SIG-M5 (cell line): ENCODE measurements around the gene NUDT11.
"Not testable (repeated sequence)": the region's sequence is repeated elsewhere in the genome, so short reads cannot be mapped to it uniquely, and the experiment has no call there.

Experiments
- DNase-seq: peaks from one replicate; lab custom pipeline; 2025; lab: John Stamatoyannopoulos, UW

Gene NUDT11

DNA sequence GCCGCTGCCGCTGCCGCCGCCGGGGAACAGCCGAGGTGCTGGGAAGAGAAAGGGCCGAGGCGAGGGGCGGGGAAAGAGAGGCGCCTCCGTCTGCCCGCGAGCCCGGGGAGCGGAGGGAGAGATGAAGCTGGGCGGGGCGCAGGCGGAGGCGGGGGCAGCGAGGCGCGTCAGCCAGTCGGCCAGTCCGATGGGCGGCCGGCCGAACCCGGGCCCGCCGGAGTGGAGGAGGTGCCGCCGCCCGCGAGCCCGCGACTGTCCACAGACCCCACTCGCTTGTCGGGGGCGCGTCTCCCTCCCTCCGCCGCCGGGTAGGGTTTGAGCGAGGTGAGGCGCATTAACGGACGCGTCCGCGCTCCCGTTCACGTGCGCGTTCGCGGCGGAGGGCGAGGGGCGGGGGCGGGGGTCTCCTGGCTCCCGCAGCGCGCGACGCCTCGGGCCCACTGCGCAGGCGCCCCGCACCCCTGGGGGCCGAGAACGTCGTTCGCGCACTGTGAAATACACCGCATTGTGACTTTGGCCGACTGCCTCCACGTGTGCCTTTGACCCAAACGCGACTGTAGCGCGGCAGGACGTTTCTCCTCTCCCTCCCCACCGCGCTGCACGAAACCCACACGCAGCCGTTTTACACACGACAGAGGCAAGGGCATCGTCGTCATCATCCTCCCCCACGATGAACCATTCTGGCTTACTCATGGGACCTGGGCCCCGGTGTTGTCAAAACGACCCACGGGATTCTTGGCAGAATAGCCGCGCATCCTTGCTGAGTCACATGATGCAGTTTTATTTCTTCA lies at the start of gene NUDT11:
Gene NUDT11, minus strand, starts transcription at position 92 of the 791 bp plus-strand sequence. CDS start 148 bp downstream, outside the sequence.
- no peak for DNase-seq

DNA sequence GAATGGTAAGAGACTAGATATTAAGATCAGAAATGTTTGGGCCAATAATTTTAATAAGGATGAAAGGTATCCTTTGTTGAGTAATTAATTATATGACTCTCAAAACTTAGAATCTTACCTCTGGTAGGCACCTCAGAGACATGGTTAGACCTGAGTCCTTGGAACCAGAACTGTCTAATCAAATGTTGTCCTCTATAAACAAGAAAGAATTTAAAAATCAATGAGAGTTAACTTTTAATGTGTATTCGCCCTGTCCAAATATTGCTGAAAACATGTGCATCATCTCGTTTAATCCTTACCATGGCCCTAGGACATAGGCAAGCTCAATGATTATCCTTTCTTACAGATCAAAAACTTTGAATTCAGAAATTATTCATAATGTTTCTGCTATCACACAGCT lies 24.0 kb upstream of the NUDT11 start:
- DNase-seq, result no peak

DNA sequence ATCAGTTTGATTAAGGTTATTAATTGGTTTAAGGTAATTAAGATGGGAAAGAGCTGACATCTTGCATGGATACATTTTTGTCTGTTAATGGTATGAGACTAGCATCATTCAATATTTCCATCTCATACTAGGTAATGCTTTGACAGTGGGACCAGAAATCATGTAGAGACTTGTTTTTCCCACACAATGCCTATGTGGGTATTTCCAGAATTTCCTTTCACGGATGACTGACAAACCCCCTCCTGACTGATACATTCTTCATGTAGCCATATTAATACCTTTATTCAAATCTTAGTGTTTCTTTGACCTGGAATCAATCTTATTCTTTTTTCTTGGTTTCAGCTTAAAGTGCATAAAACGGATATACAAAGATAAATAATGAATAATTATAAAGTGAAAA lies 22.7 kb upstream of the NUDT11 start:
- DNase-seq, result not testable (repeated sequence)

DNA sequence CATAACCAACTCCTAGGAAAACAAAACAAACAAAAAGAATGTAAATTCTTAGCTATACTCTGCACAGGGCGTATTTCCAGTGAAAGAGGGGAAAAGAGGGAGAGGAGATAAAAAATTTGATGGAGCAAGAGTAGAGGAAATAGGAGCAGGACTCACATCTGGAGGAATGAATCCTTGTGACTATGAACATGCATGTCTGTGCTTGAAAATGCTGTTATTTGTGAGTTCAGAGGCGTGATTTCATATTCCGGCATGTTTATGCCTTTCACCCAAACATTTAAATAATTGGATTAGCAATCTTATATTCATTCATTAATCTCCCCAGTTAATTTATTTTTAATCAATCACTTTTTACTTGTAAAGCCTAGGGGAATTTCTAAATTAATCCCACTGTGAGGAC lies 11.2 kb upstream of the NUDT11 start:
- DNase-seq, result no peak

DNA sequence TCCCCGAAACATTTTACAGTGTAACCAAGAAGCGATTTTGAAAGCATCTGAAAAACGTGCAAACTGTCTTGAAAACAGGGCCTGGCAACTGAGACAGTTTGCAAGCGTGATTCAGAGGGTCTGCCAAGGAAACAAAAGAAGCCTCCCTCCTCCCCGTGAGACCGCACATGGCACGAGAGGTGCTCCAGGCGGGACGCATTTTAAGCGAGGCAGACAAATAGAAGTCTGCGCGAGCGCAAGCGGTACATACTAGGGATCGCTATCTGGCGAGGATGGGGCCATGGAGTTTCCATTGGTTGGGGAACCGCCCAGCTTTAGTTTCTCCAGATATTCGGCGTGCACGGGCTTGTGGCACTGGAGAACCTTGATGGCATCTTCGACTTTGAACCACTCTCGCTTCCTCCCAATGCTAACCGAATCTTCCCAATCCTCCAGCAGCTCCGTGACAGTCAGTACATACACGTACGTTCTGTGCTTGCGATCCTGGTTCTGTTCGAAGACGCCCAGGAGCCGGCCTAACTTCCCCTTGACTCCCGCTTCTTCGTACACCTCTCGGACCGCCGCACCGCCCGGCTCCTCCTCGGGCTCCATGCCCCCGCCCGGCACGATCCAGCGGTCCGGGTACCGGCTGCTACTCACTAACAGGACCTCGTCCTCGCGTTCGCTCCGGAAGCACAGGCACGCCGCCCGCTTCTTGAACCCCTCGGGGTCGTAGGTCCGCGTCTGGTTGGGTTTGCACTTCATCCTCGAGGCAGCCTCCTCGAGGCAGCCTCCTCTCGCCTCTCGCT lies 497 bp downstream of the NUDT11 start:
- not testable (repeated sequence) for DNase-seq

DNA sequence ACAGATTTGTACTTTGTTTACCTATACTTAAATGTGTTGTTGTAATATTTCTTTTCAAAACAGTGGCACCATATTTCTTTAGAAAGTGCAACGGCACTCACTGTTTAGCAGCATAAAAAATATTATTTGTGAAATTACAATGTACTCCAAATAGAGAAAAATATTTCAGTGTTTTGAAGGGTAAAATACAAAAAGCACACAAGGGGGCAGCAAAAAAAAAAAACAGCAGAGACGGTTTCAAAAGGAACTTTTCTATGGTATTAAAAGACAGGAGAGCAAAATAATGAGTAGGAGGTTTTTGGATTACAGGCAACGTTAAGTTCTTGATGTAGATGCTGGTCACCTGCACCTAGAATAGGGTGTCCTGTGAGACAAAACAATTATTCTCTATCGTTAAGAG lies 2.0 kb downstream of the NUDT11 start:
- DNase-seq, result no peak

DNA sequence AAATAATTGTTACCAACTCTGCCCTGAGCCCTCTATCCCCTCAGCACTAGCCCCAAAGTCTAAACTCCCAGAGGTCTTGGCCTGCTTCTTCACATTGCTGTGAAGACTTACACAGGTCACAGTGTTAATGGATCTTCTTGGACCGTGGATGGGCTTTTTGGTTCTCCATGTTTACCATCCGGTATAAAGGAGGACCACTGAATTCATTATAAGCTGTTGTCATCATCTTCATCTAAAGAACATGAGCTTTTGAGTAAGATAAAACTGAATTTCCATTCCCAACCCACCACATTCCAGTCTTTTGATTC lies 8.5 kb downstream of the NUDT11 start:
- DNase-seq, result no peak

DNA sequence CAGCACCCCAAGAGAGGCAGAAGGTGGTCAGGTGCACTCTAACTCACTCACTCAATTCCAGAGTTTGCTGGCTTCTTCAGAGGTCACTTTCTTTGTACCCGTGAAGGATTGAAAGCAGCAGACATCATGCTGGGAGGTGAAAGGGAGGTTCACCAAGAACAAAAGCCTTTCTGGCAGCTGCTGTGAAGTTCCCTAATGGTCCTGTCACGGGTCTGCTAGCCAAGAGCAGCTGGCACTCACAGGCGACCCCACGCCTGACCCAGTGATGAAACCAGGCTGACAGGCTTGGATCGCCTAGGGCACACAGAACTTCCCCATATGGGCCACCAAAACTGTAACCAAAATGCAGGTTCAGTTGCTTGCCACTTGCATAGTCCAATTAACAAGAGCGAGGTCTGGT lies 11.8 kb downstream of the NUDT11 start:
- DNase-seq, result no peak

DNA sequence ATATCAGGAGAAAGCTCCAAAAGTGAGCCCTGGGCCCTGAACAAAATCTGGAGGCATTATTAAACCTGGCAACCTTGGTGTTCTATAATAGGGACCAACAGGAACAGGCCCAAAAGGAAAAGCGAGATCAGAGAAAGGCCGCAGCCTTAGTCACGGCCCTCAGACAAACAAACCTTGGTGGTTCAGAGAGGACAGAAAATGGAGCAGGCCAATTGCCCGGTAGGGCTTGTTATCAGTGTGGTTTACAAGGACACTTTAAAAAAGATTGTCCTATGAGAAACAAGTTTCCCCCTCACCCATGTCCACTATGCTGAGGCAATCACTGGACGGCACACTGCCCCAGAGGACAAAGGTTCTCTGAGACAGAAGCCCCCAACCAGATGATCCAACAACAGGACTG lies 14.0 kb downstream of the NUDT11 start:
- DNase-seq, result not testable (repeated sequence)

DNA sequence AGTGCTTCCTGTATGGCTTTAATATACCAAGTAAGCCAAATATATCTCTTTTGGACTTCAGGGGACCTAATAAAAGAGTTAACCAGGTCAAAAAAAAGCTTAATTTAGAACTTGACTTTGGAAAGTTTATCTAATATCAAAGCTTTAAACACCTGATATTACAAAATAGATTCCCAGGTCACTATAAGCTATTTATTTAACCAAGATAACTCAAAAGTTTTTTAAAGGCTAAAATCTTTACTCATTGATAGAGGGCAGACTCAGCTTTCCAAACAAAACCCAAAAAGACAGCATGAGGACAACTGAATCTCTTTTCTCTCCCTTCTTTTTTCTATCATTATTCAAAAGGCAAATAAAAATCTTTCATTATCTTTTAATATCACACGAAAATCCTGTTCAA lies 19.5 kb downstream of the NUDT11 start:
- no peak for DNase-seq

DNA sequence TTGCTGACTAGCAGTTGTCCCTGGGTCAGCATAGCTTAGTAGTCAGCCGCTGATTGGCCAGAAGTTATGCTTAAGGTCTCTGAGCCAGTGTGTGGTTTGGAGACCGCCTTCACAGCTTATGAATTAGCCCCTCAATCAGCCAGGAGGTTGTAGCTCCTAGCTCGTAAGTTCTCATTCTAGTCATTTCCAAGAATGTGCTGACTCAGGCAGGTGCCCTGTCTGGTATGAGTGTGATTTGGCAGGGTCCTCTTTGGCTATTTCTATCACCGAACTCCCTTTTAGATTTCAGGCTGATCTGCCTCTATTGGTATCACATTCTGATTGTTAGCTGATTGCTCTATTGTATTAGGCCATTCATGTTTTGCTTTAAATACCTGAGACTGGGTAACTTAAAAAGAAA lies 33.1 kb downstream of the NUDT11 start:
- DNase-seq, result no peak

DNA sequence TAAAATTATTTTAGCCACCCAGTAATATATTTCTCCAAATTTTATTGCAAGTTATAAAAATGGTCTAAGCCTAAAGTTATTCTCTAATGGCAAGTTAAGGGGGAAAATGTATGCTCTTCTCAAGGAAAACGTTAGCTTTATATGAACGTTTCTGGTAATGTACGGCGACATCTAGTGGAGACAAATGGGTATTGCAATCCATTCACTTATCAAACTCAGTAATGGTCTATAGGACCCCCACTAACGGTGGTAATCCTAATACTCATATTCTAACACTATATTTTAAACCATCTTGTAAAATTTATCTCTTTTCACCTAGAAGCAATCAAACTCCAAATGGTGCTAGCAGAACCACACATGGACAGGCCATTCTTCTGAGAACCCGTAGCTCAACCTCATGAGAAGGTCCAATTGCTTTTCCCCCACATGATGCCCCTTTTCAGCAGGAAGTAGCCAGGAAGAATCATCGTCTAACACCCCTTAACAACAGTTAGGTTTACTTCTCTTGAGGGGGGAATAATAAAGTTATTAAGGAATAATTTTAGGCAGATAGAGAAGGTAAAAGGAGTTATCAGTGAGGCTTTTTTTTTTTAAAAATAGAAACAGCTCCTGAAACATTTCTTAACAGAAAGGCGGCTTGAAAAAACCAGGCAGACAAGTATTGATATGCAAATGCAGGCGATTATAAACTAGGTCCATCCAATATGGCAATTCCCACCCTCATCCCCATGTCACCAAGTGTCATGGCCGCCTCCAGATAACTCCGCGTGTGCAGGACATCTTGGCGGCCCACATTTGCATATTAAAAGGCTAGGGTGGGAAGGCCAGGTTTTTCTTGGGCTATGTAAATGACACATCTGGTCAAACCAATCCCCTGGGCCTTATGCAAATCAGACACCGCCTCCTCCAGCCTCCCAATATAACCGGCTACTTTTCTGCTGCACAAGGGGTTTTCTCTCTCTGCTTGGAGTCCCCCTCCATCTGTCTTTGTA lies 35.0 kb downstream of the NUDT11 start:
- DNase-seq, result no peak

DNA sequence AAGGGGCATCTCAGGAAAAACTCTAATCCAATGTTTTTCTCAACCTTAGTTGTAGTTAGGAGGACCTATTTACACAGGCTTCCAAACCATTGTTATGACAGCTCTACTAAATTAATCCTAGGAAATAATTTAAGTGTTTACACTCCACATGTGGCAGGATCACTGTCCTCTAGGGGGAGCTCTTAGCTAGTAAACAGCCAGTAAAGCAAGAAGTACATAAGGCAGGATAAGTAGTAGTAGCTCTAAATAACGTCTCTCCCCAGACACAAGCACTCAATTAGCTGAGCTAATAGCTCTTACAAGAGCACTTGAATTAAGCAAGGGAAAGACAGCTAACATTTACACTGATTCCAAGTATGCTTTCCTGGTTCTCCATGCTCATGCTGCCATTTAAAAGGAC lies 37.3 kb downstream of the NUDT11 start:
- DNase-seq, result no peak

DNA sequence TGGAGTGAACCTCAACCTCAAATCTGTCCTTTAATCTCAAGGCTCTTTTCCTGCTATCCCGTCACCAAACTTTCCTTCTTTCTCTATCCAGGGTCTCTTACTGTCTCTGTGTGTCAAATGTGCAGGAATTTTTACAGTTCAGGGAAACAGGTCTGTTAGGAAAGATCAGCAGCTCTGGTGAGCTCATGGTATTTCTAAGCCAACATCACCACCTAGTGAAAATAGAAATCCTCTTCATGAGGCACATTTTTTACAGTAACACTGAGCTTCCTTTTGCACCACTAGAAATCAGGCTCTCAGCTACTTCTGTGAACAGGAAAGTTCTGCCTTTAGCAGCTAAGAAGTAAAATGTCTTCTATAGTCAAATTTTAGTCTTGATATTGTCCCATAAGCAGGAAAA lies 39.6 kb downstream of the NUDT11 start:
- DNase-seq, result no peak

DNA sequence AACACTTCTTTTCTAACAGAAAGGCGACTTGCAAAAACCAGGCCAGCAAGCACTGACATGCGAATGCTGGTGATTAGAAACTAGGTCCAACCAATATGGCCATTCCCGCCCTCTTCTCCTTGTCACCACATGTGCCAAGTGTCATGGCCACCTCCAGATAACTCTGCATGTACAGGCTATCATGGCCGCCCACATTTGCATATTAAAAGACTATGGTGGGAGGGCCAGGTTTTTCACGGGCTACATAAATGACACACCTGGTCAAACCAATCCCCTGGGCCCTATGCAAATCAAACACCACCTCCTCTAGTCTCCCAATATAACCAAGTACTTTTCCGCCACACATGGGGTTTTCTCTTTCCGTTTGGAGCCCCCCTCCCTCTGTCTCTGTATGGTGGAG lies 40.1 kb downstream of the NUDT11 start:
- no peak for DNase-seq

DNA sequence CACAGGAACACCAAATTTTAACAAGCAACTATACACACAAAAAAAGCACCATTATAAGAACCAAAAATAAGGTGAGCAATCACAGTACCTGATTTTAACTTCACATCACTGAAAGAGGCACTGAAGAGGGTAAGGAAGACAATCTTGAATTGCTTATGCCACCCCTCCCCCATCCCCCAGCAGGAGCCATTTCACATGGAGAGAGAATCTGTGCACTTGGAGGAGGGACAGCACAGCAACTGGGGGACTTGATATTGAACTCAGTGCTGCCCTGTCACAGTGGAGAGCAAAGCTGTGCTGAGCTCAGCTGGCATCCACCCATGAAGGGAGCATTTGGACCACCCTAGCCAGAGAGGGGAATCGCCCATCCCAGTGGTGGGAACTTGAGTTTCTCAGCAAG lies 56.0 kb downstream of the NUDT11 start:
- DNase-seq, result no peak
